Measurements from ENCODE around the gene SLC39A13. TPM values are rescaled to one million over a fixed set of nuclear protein-coding genes. Genes with fewer than 3 reads are reported as not detected.

The SLC39A13 gene
- total RNA-seq, 1 donor from 2014 or later, result 124 TPM

DNA sequence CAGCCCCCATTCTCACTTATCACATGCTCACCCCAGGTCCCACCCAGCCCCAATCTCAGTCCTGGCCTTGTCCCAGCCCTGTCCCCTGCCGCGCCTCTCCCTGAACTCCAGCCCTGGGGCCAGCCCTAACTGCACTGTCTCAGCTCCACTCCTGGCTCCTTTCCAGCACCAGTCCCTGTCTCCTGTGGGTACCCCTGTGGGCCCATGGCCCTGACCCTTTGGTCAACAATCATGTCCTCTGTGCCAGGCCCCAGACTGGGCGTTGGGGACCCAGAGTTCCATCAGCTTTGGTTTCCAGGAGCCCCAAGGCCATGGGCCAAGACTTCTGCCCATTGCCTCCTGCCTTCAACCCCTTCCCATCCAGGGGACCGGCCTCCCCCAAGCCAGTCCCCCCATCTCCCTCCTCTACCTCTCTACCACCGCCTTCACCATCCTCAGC is 30.8 kb upstream of the SLC39A13 start:
- Mint-ChIP-seq H3K4me3 (ENCODE audit: unreplicated experiment) (no peak overlapping the region), H3K27ac (ENCODE audit: unreplicated experiment) (no peak overlapping the region), H3K4me1 (ENCODE audit: low read depth) (no peaks in the 10 kb centered on the region), H3K36me3 (ENCODE audit: low read depth) (no peaks in the 10 kb centered on the region), H3K27me3 (ENCODE audit: low read depth) (no peaks in the 10 kb centered on the region), H3K9me3 (ENCODE audit: low read depth) (no peaks in the 10 kb centered on the region)
- DNase-seq (ENCODE audit: low spot score), result no peak
- TF ChIP-seq, protein P1, sequence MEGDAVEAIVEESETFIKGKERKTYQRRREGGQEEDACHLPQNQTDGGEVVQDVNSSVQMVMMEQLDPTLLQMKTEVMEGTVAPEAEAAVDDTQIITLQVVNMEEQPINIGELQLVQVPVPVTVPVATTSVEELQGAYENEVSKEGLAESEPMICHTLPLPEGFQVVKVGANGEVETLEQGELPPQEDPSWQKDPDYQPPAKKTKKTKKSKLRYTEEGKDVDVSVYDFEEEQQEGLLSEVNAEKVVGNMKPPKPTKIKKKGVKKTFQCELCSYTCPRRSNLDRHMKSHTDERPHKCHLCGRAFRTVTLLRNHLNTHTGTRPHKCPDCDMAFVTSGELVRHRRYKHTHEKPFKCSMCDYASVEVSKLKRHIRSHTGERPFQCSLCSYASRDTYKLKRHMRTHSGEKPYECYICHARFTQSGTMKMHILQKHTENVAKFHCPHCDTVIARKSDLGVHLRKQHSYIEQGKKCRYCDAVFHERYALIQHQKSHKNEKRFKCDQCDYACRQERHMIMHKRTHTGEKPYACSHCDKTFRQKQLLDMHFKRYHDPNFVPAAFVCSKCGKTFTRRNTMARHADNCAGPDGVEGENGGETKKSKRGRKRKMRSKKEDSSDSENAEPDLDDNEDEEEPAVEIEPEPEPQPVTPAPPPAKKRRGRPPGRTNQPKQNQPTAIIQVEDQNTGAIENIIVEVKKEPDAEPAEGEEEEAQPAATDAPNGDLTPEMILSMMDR (IDR thresholded peaks at IDR 0.05), result no peak

DNA sequence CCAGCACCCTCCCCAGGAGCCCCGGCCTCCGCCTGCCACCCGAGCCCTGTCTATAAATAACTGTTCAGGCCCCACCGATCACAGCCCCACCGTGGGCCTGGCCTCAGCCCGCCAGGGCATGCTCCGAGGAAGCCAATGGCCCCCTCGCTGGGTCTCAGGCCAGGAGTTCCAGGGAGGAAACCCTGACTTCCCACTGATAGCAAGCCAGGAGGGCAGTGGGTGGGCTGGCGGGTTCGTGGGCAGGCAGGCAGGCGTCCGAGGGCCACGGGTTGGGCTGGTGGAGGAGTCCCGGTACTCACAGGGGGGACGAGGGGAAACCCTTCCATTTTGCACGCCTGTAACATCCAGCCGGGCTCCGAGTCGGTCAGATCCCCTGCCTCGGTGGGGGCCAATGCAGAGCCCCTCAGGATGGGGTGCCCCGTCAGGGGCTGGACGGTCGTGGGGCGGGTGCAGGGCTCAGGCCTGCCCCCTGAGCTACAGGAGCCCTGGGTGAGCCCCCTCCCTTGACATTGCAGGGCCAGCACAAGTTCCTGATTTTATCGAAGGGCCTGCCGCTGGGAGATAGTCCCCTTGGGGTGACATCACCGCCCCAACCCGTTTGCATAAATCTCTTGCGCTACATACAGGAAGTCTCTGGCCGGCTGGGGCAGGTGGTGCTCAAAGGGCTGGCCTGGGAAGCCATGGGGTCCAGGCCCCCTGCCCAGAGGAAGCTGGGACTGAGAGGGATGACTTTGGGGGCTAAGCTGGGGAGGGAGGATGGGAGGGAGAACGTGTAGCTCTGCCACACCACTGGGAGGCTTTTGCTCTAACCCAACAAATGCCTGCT is 30.2 kb upstream of the SLC39A13 start, which contains the start of gene SPI1:
Gene SPI1 (minus strand): TSS at position 538 of the 826 bp plus-strand sequence. CDS start 194 bp downstream, at position 344.
- H3K36me3 Mint-ChIP-seq (ENCODE audit: low read depth), result no peaks in the 10 kb centered on the region
- no peak within 1 kb of the TSS for H3K4me3 Mint-ChIP-seq (ENCODE audit: unreplicated experiment)
- H3K4me1 Mint-ChIP-seq (ENCODE audit: low read depth), result no peaks in the 10 kb centered on the region
- DNase-seq (ENCODE audit: low spot score), result peak; percentile 87
- no peak within 1 kb of the TSS for H3K27ac Mint-ChIP-seq (ENCODE audit: unreplicated experiment)
- TF ChIP-seq, protein P1 (IDR thresholded peaks at IDR 0.05), result no peak
- peaks cover 2% of the 10 kb centered on the region for H3K27me3 Mint-ChIP-seq (ENCODE audit: low read depth)
- H3K9me3 Mint-ChIP-seq (ENCODE audit: low read depth), result no peaks in the 10 kb centered on the region

DNA sequence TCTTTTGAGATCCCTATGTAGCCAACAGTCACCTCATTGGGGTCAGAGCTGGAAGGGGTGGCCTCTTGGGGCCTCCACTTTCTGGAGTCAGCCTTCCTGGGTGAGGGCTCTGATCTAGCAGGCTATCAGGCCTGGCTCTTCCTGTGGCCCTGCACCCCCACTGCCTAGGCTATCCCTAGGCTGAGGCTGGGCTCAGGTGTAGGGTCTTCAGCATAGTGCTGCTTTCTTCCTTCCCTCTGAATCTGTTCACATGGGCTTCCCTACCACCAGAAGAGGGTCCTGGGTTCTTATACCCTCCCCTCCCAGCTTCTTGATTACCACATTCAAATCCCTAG is 29.6 kb upstream of the SLC39A13 start:
- no peak for DNase-seq (ENCODE audit: low spot score)
- Mint-ChIP-seq H3K27ac (ENCODE audit: unreplicated experiment) (no peak overlapping the region), H3K4me1 (ENCODE audit: low read depth) (no peaks in the 10 kb centered on the region), H3K4me3 (ENCODE audit: unreplicated experiment) (no peak overlapping the region), H3K27me3 (ENCODE audit: low read depth) (peaks cover 2% of the 10 kb centered on the region), H3K36me3 (ENCODE audit: low read depth) (no peaks in the 10 kb centered on the region), H3K9me3 (ENCODE audit: low read depth) (no peaks in the 10 kb centered on the region)
- TF ChIP-seq, protein P1 (IDR thresholded peaks at IDR 0.05), result no peak

DNA sequence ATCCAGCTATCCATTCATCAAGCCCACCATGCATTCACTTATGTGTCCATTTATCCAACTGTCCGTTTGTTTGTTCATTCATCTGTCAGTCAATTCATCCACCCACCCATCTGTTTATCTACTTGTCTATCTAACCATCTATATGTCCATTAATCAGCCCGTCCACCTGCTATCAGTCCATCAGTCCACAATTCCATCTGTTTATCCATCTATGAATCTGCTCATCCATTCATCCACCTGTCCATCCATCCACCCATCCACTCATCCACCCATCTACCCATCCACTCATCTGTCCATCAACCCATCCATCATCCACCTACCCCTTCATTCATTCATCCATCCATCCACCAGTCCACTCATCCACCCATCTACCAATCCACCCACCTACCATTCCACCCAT is 29.1 kb upstream of the SLC39A13 start:
- H3K36me3 Mint-ChIP-seq (ENCODE audit: low read depth), result no peaks in the 10 kb centered on the region
- no peaks in the 10 kb centered on the region for H3K9me3 Mint-ChIP-seq (ENCODE audit: low read depth)
- no peak for DNase-seq (ENCODE audit: low spot score)
- H3K4me1 Mint-ChIP-seq (ENCODE audit: low read depth), result no peaks in the 10 kb centered on the region
- H3K27me3 Mint-ChIP-seq (ENCODE audit: low read depth), result peaks cover 2% of the 10 kb centered on the region
- TF ChIP-seq, protein P1 (IDR thresholded peaks at IDR 0.05), result no peak
- H3K27ac Mint-ChIP-seq (ENCODE audit: unreplicated experiment), result no peak overlapping the region
- no peak overlapping the region for H3K4me3 Mint-ChIP-seq (ENCODE audit: unreplicated experiment)

DNA sequence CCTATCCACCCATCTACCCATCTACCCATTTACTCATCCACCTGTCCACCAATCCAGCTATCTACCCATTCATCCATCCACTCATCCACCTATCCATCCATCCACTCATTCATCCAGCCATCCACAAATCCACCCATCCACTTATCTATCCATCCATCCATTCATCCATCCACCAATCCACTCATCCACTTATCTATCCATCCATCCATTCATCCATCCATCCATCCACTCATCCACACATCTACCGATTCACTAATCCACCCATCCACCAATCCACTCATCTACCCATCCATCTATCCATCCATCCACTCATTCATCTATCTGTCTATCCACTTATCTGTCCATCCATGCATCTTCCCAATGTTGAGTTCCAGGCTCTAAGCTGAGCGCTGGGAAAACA is 28.3 kb upstream of the SLC39A13 start:
- H3K36me3 Mint-ChIP-seq (ENCODE audit: low read depth), result no peaks in the 10 kb centered on the region
- DNase-seq (ENCODE audit: low spot score), result no peak
- H3K4me3 Mint-ChIP-seq (ENCODE audit: unreplicated experiment), result no peak overlapping the region
- peaks cover 2% of the 10 kb centered on the region for H3K27me3 Mint-ChIP-seq (ENCODE audit: low read depth)
- no peaks in the 10 kb centered on the region for H3K9me3 Mint-ChIP-seq (ENCODE audit: low read depth)
- H3K27ac Mint-ChIP-seq (ENCODE audit: unreplicated experiment), result no peak overlapping the region
- TF ChIP-seq, protein P1 (IDR thresholded peaks at IDR 0.05), result no peak
- no peaks in the 10 kb centered on the region for H3K4me1 Mint-ChIP-seq (ENCODE audit: low read depth)
